HG03280 (cell line): ENCODE measurements around the gene NDUFV3.
"Not testable (repeated sequence)": the region's sequence is repeated elsewhere in the genome, so short reads cannot be mapped to it uniquely, and the experiment has no call there.

Source experiments
- ATAC-seq: cut with Tn5 transposase; IDR thresholded peaks from one replicate; pipeline ENCODE4 v1.9.1; 2021; ENCODE audit warnings: mild to moderate bottlenecking, moderate library complexity; ENCODE audit not compliant: unreplicated experiment

NDUFV3 gene

GRCh38 chr21:42855937-42856335, 37.2 kb upstream of the NDUFV3 start:
- no peak for ATAC-seq

GRCh38 chr21:42857216-42857615, 35.9 kb upstream of the NDUFV3 start:
- no peak for ATAC-seq

- ATAC-seq: no peak
Measured at GRCh38 chr21:42858185-42858847, 34.8 kb upstream of the NDUFV3 start.

GRCh38 chr21:42858957-42859890, 33.9 kb upstream of the NDUFV3 start:
- ATAC-seq: no peak

- ATAC-seq: no peak
Measured at GRCh38 chr21:42859891-42860230, 33.2 kb upstream of the NDUFV3 start.

GRCh38 chr21:42860345-42860744, 32.8 kb upstream of the NDUFV3 start:
- ATAC-seq: no peak

GRCh38 chr21:42861311-42861847, 31.7 kb upstream of the NDUFV3 start:
- no peak for ATAC-seq

- ATAC-seq: no peak
Measured at GRCh38 chr21:42861848-42862400, 31.2 kb upstream of the NDUFV3 start.

- no peak for ATAC-seq
Measured at GRCh38 chr21:42862774-42863503, 30.2 kb upstream of the NDUFV3 start.

GRCh38 chr21:42863504-42863870, 29.6 kb upstream of the NDUFV3 start:
- ATAC-seq: no peak

GRCh38 chr21:42864286-42864685, 28.8 kb upstream of the NDUFV3 start:
- no peak for ATAC-seq

- no peak for ATAC-seq
Measured at GRCh38 chr21:42864815-42865775, 28.0 kb upstream of the NDUFV3 start.

- ATAC-seq: no peak
Measured at GRCh38 chr21:42865776-42866160, 27.3 kb upstream of the NDUFV3 start.

GRCh38 chr21:42868196-42868595, 24.9 kb upstream of the NDUFV3 start:
- no peak for ATAC-seq

- no peak for ATAC-seq
Measured at GRCh38 chr21:42873096-42873495, 20.0 kb upstream of the NDUFV3 start.

- not testable (repeated sequence) for ATAC-seq
Measured at GRCh38 chr21:42875811-42876210, 17.3 kb upstream of the NDUFV3 start.

- ATAC-seq: no peak
Measured at GRCh38 chr21:42878678-42878992, 14.5 kb upstream of the NDUFV3 start.

- ATAC-seq: peak; percentile 89
Measured at GRCh38 chr21:42878993-42879787, 13.9 kb upstream of the NDUFV3 start, which contains the start of gene WDR4. Gene WDR4, minus strand, starts transcription at chr21:42879539. Its CDS starts 44 bp downstream, at chr21:42879495.

- no peak for ATAC-seq
Measured at GRCh38 chr21:42880352-42880751, 12.8 kb upstream of the NDUFV3 start.
